ENCODE results near the gene PYCR2.
"Not testable (repeated sequence)": the region's sequence is repeated elsewhere in the genome, so short reads cannot be mapped to it uniquely, and the experiment has no call there.

DNA sequence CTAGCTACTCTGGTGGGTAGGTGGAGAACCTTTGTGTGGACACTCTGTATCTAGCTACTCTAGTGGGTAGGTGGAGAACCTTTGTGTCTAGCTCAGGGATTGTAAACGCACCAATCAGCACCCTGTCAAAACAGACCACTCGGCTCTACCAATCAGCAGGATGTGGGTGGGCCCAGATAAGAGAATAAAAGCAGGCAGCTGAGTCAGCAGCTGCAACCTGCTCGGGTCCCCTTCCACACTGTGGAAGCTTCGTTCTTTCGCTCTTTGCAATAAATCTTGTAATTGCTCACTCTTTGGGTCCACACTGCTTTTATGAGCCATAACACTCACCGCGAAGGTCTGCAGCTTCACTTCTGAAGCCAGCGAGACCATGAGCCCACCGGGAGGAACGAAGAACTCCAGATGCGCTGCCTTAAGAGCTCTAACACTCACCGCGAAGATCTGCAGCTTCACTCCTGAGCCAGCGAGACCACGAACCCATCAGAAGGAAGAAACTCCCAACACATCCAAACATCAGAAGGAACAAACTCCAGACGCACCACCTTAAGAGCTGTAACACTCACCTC, 46.6 kb upstream of the PYCR2 start:
- TF ChIP-seq, protein P1, sequence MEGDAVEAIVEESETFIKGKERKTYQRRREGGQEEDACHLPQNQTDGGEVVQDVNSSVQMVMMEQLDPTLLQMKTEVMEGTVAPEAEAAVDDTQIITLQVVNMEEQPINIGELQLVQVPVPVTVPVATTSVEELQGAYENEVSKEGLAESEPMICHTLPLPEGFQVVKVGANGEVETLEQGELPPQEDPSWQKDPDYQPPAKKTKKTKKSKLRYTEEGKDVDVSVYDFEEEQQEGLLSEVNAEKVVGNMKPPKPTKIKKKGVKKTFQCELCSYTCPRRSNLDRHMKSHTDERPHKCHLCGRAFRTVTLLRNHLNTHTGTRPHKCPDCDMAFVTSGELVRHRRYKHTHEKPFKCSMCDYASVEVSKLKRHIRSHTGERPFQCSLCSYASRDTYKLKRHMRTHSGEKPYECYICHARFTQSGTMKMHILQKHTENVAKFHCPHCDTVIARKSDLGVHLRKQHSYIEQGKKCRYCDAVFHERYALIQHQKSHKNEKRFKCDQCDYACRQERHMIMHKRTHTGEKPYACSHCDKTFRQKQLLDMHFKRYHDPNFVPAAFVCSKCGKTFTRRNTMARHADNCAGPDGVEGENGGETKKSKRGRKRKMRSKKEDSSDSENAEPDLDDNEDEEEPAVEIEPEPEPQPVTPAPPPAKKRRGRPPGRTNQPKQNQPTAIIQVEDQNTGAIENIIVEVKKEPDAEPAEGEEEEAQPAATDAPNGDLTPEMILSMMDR (conservative IDR thresholded peaks at IDR 0.05 in 1 of 2, IDR thresholded peaks at IDR 0.05 in 1 of 2; ENCODE audit: low read depth in 1 of 2, low read length in 2 of 2), result not testable (repeated sequence)
- not testable (repeated sequence) for TF ChIP-seq EZH2 (IDR thresholded peaks at IDR 0.05; ENCODE audit: low read length, missing control alignments)

Data from fibroblast of lung (primary cell).